OCI-LY3 (cell line): Measurements from ENCODE around the gene MCF2L2.

Experiments used
- H2AFZ ChIP-seq: fragments of 200-600, 300-600 bp; shearing (Covaris generic); 2 replicates; pipeline ENCODE4 v1.6.0; 2014; ENCODE audit warnings: antibody characterized with exemption, low read depth, low read length
- H3K27ac ChIP-seq: fragments of 200-600, 300-600 bp; sonication (generic); 2 replicates; pipeline ENCODE4 v1.5.1; 2014; ENCODE audit warnings: mild to moderate bottlenecking, low read length, moderate library complexity, mixed read lengths
- H3K27me3 ChIP-seq: fragments of 200-600, 300-600 bp; sonication (generic); 2 replicates; pipeline ENCODE4 v1.6.1; 2014; ENCODE audit warnings: low read depth, low read length, mixed read lengths
- H3K36me3 ChIP-seq: fragments of 200-600, 300-600 bp; sonication (generic); replicated peaks from 2 replicates; pipeline ENCODE3; 2014; ENCODE audit warnings: low read depth, low read length, mixed read lengths
- H3K4me1 ChIP-seq: fragments of 300-600, 200-600 bp; sonication (generic); 2 replicates; pipeline ENCODE4 v1.6.1; 2014; ENCODE audit warnings: low read length, mixed read lengths
- H3K4me2 ChIP-seq: fragments of 200-600, 300-600 bp; sonication (generic); 2 replicates; pipeline ENCODE4 v1.6.1; 2014; ENCODE audit warnings: low read length, mixed read lengths
- H3K4me3 ChIP-seq: fragments of 300-600, 200-600 bp; sonication (generic); 2 replicates; pipeline ENCODE4 v1.5.1; 2014; ENCODE audit warnings: antibody characterized with exemption, mild to moderate bottlenecking, low read length, moderate library complexity
- H3K79me2 ChIP-seq: fragments of 300-600, 200-600 bp; shearing (Covaris generic); 2 replicates; pipeline ENCODE4 v1.6.1; 2014; ENCODE audit warnings: mild to moderate bottlenecking, low read length, mixed read lengths
- H3K9ac ChIP-seq: fragments of 300-600, 200-600 bp; shearing (Covaris generic); 2 replicates; pipeline ENCODE4 v1.6.0; 2014; ENCODE audit warnings: mild to moderate bottlenecking, low read length, moderate library complexity
- H3K9me3 ChIP-seq: fragments of 200-600, 300-600 bp; shearing (Covaris generic); 2 replicates; pipeline ENCODE4 v1.6.1; 2014; ENCODE audit warnings: low read length, mixed read lengths; ENCODE audit not compliant: insufficient read depth
- H4K20me1 ChIP-seq: fragments of 200-600, 300-600 bp; sonication (generic); 2 replicates; pipeline ENCODE4 v1.6.1; 2016; ENCODE audit warnings: low read length, mixed read lengths; ENCODE audit not compliant: insufficient read depth
- CTCF ChIP-seq: fragments of 200-600, 300-600 bp; sonication (generic); IDR thresholded peaks from 2 replicates; pipeline ENCODE4 v1.5.1; 2014; ENCODE audit warnings: antibody characterized with exemption, low read length, low read depth
- EZH2phosphoT487 ChIP-seq: fragments of 200-600 bp; shearing (Covaris generic); IDR thresholded peaks from 2 replicates; pipeline ENCODE4 v1.6.1; 2018; ENCODE audit warnings: antibody characterized with exemption, mixed run types, low read depth

The MCF2L2 gene

GRCh38 chr3:183214277-183214612, 214.2 kb downstream of the MCF2L2 start:
- Histone ChIP-seq H3K27ac (no peak overlapping the region), H3K4me1 (peaks cover 15% of the 10 kb centered on the region), H4K20me1 (no peaks in the 10 kb centered on the region), H3K27me3 (peaks cover 8% of the 10 kb centered on the region), H2AFZ (no peak overlapping the region), H3K9me3 (no peaks in the 10 kb centered on the region), H3K4me3 (no peak overlapping the region), H3K4me2 (no peak overlapping the region), H3K36me3 (no peaks in the 10 kb centered on the region), H3K79me2 (no peaks in the 10 kb centered on the region), H3K9ac (no peak overlapping the region)
- TF ChIP-seq CTCF (no peak), EZH2phosphoT487 (no peak)

- Histone ChIP-seq H3K4me1 (peaks cover 11% of the 10 kb centered on the region), H3K4me3 (no peak overlapping the region), H3K4me2 (no peak overlapping the region), H3K9me3 (no peaks in the 10 kb centered on the region), H3K27me3 (peaks cover 8% of the 10 kb centered on the region), H3K27ac (no peak overlapping the region), H3K36me3 (no peaks in the 10 kb centered on the region), H4K20me1 (no peaks in the 10 kb centered on the region), H3K79me2 (no peaks in the 10 kb centered on the region), H2AFZ (no peak overlapping the region), H3K9ac (no peak overlapping the region)
- TF ChIP-seq CTCF (no peak), EZH2phosphoT487 (no peak)
Observed at GRCh38 chr3:183213415-183214276, 214.8 kb downstream of the MCF2L2 start.

- Histone ChIP-seq H3K27ac (no peak overlapping the region), H3K27me3 (peaks cover 17% of the 10 kb centered on the region), H3K9ac (no peak overlapping the region), H3K9me3 (no peaks in the 10 kb centered on the region), H4K20me1 (no peaks in the 10 kb centered on the region), H3K36me3 (no peaks in the 10 kb centered on the region), H2AFZ (no peak overlapping the region), H3K79me2 (no peaks in the 10 kb centered on the region), H3K4me1 (peaks cover 9% of the 10 kb centered on the region), H3K4me2 (no peak overlapping the region), H3K4me3 (no peak overlapping the region)
- no peak for TF ChIP-seq EZH2phosphoT487
- TF ChIP-seq CTCF = no peak
Observed at GRCh38 chr3:183212565-183212964, 215.9 kb downstream of the MCF2L2 start.

DNA sequence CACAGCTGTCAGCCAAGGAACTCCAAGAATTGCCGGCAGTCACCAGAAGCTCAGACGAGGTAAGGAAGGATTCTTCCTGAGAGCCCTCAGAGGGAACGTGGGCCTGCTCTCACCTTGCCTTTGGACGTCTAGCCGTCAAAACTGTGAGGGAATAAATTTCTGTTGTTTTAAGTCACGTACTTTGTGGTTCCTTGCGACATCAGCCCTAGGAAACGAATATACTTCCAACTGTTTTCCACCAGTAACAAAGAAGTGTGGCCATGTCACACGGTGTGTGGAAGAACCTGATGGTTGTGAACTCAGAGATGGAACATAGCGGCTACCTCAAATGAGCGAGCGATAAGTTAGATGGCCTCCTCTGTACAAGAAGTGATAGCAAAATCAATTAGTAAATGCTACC, 216.3 kb downstream of the MCF2L2 start:
- Histone ChIP-seq H3K4me3 (no peak overlapping the region), H3K27me3 (peaks cover 22% of the 10 kb centered on the region), H4K20me1 (no peaks in the 10 kb centered on the region), H3K9me3 (no peaks in the 10 kb centered on the region), H3K4me2 (no peak overlapping the region), H3K4me1 (peaks cover 9% of the 10 kb centered on the region), H3K36me3 (no peaks in the 10 kb centered on the region), H3K27ac (no peak overlapping the region), H2AFZ (no peak overlapping the region), H3K9ac (no peak overlapping the region), H3K79me2 (no peaks in the 10 kb centered on the region)
- no peak for TF ChIP-seq EZH2phosphoT487
- TF ChIP-seq CTCF = no peak
